ENCODE data around the gene FAM83G.
A peak's percentile ranks its signal among the peaks of the same experiment; 100 is the strongest.

Gene FAM83G

DNA sequence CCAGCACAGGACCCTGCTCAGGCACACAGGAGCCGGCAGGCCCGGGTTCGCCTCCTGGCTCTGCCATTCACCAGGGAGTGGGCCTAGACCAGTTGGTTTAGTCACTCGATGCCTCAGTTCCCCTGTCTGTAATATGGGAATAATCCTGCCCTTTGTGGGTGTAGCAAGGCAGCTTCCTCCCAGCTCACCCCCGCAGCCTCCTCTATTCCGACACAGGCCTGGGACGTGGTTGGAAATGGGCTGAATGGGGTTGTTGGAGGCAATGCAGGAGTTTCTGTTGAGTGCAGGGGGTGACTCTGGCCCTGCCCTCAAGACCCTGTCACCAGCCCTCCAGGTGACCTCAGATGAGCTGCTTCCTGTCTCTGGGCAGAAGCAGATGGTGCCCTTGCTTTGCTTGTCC, 32.8 kb downstream of the FAM83G start:
- DNase-seq (ENCODE audit: low read depth): no peak
- TF ChIP-seq, protein P1, sequence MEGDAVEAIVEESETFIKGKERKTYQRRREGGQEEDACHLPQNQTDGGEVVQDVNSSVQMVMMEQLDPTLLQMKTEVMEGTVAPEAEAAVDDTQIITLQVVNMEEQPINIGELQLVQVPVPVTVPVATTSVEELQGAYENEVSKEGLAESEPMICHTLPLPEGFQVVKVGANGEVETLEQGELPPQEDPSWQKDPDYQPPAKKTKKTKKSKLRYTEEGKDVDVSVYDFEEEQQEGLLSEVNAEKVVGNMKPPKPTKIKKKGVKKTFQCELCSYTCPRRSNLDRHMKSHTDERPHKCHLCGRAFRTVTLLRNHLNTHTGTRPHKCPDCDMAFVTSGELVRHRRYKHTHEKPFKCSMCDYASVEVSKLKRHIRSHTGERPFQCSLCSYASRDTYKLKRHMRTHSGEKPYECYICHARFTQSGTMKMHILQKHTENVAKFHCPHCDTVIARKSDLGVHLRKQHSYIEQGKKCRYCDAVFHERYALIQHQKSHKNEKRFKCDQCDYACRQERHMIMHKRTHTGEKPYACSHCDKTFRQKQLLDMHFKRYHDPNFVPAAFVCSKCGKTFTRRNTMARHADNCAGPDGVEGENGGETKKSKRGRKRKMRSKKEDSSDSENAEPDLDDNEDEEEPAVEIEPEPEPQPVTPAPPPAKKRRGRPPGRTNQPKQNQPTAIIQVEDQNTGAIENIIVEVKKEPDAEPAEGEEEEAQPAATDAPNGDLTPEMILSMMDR (IDR thresholded peaks at IDR 0.05; ENCODE audit: insufficient read depth, low read depth, low read length, missing control alignments): no peak
- H3K4me3 ChIP-seq (ENCODE audit: low read length): no peak overlapping the region

GRCh38 chr17:18970582-18971480, 33.7 kb downstream of the FAM83G start:
- DNase-seq (ENCODE audit: low read depth): no peak
- TF ChIP-seq, protein P1 (IDR thresholded peaks at IDR 0.05; ENCODE audit: insufficient read depth, low read depth, low read length, missing control alignments): peak; percentile 15
- H3K4me3 ChIP-seq (ENCODE audit: low read length): no peak overlapping the region

DNA sequence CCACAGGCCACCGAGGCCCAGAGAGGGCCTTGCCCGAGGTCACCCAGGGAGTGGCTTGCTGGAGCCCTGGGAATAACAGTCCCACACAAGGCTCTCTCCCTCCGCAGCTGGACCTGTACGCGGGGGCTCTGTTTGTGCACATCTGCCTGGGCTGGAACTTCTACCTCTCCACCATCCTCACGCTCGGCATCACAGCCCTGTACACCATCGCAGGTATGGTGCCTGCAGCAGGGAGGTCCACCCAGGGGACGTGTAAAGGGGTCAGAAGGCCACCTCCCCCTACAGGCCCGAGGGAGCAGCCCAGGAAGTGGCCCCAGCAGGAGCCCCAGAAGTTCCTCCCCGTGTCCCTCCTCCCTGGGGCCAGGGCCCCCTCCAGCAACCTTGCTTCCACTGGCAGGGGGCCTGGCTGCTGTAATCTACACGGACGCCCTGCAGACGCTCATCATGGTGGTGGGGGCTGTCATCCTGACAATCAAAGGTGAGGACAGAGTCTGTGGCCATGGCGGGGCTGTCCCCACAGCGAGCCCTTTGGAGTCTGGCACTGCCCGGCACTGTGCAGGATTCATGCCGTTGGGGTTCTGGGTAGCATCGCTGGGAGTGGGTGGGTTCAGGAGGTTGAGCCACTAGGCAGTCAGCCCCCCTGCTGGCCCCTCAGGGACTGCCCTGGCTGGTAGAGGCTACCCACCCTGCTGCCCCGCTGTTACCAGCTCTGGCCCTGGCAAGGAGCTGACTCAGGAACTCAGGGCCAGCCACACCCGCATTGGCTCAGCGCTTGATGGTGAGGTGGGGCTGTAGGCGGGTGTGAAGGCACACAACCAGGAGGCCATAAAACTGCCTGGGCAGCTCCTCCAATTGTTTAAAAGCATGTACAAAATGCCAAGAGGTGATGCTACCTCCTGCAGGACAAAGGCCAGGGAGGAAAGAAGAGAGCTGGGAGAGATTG, 35.3 kb downstream of the FAM83G start:
- TF ChIP-seq, protein P1 (IDR thresholded peaks at IDR 0.05; ENCODE audit: insufficient read depth, low read depth, low read length, missing control alignments): no peak
- peak; percentile 85 for DNase-seq (ENCODE audit: low read depth)
- H3K4me3 ChIP-seq (ENCODE audit: low read length): no peak overlapping the region

GRCh38 chr17:18968345-18968744, 36.2 kb downstream of the FAM83G start:
- no peak for DNase-seq (ENCODE audit: low read depth)
- H3K4me3 ChIP-seq (ENCODE audit: low read length): no peak overlapping the region
- TF ChIP-seq, protein P1 (IDR thresholded peaks at IDR 0.05; ENCODE audit: insufficient read depth, low read depth, low read length, missing control alignments): no peak

- TF ChIP-seq, protein P1 (IDR thresholded peaks at IDR 0.05; ENCODE audit: insufficient read depth, low read depth, low read length, missing control alignments): no peak
Observed at GRCh38 chr17:18967916-18968315, 36.6 kb downstream of the FAM83G start.

DNA sequence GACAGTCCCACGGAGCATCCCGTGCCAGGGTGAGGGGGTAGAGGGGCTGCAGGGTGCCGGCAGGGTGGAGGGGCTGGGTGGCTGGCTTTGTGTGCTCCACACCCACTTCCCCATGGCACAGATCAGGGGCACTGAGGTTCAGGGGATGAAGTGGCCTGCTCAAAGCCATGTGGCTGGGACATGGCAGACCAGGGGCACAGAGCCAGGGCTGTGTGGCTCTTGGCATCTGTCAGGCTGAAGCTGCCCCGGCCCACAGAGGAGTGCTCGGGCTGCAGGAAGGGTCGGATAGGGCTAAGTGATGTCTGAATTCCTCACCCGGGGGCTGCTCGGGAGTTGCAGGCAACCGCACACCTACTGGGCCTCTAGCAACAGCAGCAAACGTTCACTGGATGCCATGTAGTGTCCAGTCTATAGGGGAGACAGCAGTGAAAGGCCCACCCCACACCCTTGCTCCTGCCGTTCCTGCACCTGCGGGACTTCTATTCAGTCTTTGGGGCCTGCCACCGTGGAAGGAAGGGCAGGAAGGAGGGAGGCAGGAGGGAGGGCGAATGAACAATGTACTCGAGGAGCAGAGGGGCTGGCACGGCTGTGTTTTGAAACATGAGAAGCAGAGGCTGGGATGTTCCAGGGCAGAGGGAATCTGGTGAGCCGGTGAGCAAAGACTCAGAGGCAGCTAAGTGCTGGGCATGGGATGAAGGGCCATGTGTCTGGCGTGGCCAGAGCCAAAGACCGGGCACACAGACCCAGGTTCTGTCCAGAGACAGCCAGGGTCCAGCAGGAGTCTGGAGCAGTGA, 37.5 kb downstream of the FAM83G start:
- H3K4me3 ChIP-seq (ENCODE audit: low read length): no peak overlapping the region
- no peak for DNase-seq (ENCODE audit: low read depth)
- TF ChIP-seq, protein P1 (IDR thresholded peaks at IDR 0.05; ENCODE audit: insufficient read depth, low read depth, low read length, missing control alignments): no peak

More at GRCh38 chr17:18967916-18968315, 36.6 kb downstream of the FAM83G start:
- DNase-seq (ENCODE audit: low read depth): peak; percentile 90
- no peak overlapping the region for H3K4me3 ChIP-seq (ENCODE audit: low read length)
